KOPT-K1 (cell line): ENCODE data around the gene UPF1.
"Not testable (repeated sequence)": the region's sequence is repeated elsewhere in the genome, so short reads cannot be mapped to it uniquely, and the experiment has no call there.

Source experiments
- H3K27ac ChIP-seq: fragments of 200-600 bp; sonication (generic); 2 replicates; pipeline ENCODE4 v1.5.1; 2016; ENCODE audit warnings: antibody characterized with exemption, mild to moderate bottlenecking, low read depth, low read length; ENCODE audit not compliant: poor library complexity, severe bottlenecking
- H3K36me3 ChIP-seq: fragments of 200-600 bp; sonication (generic); 2 replicates; pipeline ENCODE4 v1.5.1; 2017; ENCODE audit warnings: antibody characterized with exemption, mild to moderate bottlenecking, low read length, moderate library complexity; ENCODE audit not compliant: insufficient read depth
- H3K9me3 ChIP-seq: fragments of 200-600 bp; sonication (generic); 2 replicates; pipeline ENCODE4 v1.5.1; 2017; ENCODE audit warnings: antibody characterized with exemption, low read length, mild to moderate bottlenecking; ENCODE audit not compliant: insufficient read depth, poor library complexity, severe bottlenecking

UPF1 gene

DNA sequence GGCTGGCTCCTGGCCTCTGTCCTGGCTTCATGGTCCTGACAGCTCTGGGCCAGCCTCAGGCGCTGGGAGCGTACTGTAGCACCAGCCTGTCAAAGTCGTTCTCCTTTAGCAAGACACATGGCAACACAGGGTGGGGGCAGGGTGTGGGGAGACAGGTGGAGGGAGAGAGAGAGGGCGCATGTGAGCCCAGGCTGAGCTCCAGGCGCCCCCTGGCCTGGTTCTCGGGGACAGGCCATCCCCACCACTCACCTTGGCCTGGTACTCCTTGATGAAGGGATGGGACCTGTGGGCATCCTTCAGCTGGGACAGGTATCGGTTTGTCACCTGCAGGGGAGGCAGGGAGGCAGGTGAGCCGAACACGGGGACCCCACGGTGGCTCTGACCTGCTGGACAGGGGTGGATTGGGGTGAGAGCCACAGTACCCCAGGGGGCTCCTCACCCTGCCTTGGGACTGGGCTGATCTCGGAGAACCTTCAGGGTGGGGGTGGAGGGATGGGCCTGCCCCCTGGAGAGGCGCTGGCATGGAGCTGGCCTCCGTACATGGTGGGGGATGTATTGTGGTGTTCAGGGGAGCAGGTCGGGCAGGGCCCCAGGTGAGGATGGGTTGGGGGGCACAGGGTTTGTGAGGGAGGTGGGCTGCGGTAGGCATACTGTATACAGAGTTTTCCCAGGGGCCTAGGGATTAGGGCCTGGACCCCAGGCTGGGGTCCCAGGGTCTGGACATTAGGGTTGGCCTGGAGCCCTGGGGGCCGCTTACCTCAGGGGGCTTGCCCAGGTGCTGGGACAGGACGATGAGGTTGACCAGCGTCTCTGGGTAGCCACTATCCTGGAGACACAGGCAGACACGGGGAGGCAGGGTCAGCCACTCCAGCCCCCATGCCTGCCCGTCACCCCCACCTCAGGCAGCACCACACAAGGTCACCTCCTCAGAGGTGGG lies 68.1 kb downstream of the UPF1 start:
- H3K27ac ChIP-seq, result no peak overlapping the region
- H3K36me3 ChIP-seq, result peaks cover 56% of the 10 kb centered on the region

DNA sequence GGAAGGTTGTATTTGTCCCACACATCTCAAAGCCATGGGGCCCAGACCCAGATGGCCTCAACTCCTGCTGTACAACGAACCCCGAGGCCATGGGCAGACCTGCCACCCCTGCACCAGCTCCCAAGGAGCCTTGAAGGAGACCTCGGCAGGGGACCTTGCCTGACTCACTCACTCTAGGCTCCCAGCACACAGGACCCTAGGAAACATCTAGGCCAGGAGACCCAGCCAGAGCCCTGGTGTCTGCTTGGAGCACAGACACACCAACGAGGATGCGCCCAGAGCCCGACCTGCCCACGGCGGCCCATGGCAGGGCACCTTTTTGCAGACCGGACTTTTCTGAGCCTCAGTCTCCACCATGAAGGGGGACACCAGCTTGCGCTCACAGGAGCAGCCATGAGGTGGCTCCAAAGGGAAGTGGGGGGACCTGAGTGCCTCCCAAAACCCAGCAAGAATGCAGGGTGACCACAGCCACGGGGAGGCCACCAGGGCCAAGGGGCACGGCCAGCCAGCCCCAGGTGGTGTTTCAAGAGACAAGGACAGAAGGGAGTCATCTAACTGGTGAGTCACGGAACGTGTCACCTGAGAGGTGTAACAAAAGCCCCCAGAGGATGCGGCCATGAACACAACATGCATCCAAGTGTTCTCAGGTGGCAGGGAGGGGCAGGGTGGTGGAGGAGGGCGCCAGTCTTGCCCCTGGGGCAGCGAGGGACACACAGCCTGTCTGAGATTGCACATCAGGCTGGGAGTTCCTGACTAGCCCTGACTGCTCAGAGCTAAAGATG lies 69.1 kb downstream of the UPF1 start:
- no peaks in the 10 kb centered on the region for H3K9me3 ChIP-seq
- no peak overlapping the region for H3K27ac ChIP-seq
- peaks cover 66% of the 10 kb centered on the region for H3K36me3 ChIP-seq

More for the DNA sequence above, 68.1 kb downstream of the UPF1 start:
- no peaks in the 10 kb centered on the region for H3K9me3 ChIP-seq

DNA sequence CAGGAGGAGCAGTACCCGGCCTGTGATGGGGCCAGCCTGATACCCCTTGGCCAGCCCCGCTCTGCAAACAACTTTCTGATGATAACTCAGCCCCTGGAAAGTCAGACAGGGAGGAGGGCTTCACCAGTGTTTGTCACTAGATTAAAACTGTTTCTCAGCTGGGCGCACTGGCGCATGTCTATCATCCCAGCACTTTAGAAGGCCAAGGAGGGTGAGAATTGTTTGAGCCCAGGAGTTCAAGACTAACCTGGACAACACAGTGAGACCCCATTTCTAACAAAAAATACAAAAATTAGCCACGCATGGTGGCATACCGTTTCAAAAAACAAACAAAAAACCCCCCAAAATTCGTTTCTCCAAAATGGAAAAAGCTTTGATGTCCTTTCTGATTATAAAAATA lies 69.7 kb downstream of the UPF1 start:
- Histone ChIP-seq H3K9me3 (no peaks in the 10 kb centered on the region), H3K27ac (no peak overlapping the region), H3K36me3 (peaks cover 72% of the 10 kb centered on the region)

DNA sequence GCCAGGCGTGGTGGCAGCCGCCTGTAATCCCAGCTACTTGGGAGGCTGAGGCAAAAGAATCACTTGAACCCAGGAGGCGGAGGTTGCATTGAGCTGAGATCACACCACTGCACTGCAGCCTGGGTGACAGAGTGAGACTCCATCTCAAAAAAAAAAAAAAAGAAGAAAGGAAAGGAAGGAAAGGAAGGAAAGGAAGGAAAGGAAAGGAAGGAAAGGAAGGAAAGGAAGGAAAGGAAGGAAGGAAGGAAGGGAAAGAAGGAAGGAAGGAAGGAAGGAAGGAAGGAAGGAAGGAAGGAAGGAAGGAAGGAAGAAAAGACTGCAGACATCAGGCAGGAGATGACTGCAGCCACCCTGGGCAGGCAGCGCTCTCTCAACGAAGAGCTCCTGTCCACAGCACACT lies 70.8 kb downstream of the UPF1 start:
- not testable (repeated sequence) for H3K9me3 ChIP-seq, H3K27ac ChIP-seq
- H3K36me3 ChIP-seq, result peaks cover 82% of the 10 kb centered on the region

DNA sequence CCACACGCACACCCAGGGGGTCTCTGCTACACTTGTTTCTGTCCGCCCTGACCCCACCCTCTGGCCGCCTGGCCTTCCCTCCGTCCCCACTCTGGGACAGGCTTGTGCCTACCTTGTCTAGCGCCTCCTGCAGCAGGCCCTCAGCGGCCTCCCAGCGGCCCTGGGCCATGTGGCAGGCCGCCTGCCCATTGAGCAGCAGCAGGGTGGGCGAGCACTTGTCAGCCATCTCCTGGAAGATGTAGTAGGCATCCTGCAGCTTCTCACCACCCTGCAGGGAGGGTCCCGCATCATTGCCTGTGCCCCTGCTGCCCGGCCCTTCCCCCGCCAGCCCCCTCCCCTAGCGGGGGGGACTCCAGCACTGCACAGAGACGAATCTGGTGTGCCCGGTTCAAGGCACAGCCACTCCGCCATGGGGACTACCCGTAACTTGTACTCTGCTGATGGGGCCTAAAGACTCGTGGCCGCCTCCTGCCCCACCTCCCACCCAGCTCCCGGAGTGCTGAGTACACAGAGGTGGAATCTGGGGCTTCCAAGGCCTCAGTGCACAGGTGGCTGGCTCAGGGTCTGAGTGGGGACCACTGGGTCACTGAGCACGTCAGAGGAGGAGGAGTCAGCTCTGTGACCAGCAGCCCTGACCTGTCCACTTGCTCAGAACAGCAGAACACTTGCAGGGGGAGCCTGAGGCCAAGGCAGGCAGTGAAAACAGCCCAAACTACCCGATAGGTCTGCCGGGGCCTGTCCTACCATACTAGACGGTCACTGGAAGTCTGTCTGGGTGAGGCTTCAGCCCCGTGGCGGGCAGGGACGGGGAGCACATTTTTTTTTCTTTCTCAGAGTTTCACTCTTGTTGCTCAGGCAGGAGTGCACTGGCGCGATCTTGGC lies 71.6 kb downstream of the UPF1 start:
- Histone ChIP-seq H3K36me3 (peaks cover 90% of the 10 kb centered on the region), H3K9me3 (no peaks in the 10 kb centered on the region), H3K27ac (no peak overlapping the region)

DNA sequence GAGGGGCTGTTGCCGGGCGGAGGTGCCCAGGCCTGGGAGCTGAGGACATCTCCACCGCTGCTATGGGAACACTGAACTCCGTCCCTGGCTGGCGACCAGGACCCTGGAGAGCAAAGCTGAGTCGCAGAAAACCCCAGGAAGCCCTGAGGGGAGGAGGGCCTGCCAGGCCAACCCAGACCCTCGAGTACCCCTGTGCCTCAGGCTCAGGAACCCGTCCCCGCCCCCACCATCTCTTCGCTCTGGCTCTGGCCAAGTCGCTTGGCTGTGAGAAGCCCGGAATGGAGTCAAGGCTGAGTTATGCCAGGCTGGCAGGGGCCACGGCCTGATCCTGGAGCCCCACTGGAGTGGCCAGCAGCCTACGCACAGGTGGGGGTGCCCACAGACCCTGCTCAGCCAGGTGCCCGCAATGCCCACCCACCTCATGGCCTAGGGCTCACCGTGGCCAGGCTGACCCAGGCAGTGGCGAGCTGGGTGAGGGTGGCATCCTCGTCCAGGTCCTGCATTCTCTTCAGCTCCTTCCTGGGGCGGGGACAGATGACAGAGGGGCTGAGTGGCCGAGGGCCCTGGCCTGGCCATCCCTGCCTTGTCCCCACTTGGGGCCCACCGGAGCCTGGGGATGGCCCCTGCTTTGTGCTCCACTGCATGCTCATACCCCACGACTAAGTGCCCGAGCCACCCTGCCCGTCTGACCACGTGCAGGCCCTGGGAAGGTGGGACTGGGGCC lies 72.7 kb downstream of the UPF1 start:
- Histone ChIP-seq H3K9me3 (no peaks in the 10 kb centered on the region), H3K36me3 (peaks cover 91% of the 10 kb centered on the region), H3K27ac (no peak overlapping the region)

DNA sequence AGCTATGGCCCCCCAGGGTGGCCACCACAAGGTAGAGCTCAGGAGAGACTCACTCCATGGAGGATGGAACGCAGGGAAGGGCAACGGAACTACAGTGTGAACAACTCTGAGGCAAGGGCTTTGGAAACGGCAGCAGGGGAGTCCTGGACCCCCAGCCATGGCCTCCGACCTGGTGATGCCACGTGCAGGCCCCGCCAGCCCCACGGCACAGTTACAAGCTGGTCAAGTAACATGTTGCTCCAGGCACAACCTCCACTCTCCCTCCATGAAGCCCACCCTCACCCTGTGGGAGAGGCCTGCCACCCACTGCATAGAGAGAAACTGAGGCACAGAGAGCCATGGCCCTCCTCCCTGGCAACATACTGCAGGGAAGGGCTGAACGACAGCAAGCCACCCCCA lies 73.3 kb downstream of the UPF1 start:
- Histone ChIP-seq H3K36me3 (peaks cover 91% of the 10 kb centered on the region), H3K9me3 (no peaks in the 10 kb centered on the region), H3K27ac (no peak overlapping the region)

DNA sequence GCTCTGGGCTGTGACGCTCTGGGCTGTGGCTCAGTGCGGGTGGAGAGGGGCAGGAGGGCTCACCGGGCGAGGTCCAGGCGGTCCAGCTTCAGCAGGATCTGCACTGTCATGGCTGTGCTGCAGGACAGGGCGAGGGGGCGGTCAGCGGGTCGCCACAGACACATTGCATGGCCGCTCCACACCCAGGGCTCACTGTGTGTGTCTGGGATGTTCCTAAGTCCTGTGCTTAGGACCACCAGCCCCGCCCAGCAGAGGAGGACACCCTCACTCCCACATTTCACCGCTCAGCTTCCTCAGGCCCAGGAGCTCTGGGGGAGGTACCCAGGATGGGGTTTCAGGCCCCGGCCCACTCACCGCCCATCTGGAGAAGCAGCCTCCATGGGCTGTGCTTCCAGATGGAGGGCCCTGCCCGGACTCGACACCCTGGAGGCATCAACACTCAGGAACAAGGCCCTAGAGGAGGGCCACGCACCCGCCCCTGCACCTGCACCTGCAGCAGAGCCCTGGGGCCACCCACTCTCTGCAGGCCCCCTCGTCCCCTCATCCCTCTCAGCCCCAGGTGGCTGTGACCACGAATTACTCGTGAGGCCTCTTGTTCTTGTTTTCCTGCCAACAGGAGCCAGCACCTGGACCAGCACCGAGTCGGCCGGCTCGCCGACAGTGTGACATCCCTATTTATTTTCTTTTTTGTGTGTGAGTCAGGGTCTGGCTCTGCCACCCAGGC lies 73.9 kb downstream of the UPF1 start:
- no peak overlapping the region for H3K27ac ChIP-seq
- H3K36me3 ChIP-seq, result peaks cover 91% of the 10 kb centered on the region
- no peaks in the 10 kb centered on the region for H3K9me3 ChIP-seq

DNA sequence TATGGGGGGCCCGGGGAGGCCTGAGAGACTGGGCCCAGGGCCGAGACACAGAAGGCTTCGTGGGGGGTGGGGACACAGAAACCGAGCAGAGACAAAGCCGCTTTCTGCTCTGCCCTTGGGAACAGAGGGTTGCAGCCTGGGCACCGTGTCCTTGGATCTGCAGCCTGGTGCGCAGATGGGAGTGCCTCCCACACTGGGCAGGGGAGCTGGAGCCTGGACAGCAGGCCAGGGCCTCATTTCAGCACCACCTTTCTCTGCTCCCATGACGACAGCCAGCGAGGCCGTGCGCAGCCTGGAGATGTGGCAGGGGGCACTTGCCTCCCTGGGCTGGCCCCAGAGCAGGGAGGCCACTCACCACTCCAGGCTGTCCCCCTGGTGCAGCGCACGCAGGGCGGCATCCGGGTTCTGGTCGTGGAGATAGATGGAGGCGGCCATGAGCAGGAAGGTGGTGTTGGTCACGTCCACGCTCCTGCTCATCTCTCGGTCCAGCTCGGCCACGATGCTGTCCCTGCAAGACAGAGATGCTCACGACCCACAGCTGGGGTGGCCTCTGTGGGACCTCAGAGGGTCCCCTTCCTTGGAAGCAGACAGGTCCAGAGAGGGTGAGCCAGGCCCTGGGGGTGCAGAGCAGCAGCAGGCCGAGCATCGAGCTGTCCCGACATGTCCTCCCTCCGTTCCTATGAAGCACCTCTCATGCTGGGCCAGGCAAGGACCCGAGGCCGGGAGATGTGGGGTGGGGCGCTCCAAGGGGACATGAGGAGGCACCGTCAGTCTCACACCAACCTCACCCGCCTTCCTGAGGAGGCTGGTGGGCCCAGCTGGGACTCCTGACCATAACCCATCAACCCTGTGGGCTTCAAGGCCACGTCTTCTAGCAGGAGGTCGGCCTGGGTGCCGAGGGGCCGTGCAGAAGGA lies 75.1 kb downstream of the UPF1 start:
- H3K36me3 ChIP-seq, result peaks cover 89% of the 10 kb centered on the region
- no peaks in the 10 kb centered on the region for H3K9me3 ChIP-seq
- no peak overlapping the region for H3K27ac ChIP-seq

DNA sequence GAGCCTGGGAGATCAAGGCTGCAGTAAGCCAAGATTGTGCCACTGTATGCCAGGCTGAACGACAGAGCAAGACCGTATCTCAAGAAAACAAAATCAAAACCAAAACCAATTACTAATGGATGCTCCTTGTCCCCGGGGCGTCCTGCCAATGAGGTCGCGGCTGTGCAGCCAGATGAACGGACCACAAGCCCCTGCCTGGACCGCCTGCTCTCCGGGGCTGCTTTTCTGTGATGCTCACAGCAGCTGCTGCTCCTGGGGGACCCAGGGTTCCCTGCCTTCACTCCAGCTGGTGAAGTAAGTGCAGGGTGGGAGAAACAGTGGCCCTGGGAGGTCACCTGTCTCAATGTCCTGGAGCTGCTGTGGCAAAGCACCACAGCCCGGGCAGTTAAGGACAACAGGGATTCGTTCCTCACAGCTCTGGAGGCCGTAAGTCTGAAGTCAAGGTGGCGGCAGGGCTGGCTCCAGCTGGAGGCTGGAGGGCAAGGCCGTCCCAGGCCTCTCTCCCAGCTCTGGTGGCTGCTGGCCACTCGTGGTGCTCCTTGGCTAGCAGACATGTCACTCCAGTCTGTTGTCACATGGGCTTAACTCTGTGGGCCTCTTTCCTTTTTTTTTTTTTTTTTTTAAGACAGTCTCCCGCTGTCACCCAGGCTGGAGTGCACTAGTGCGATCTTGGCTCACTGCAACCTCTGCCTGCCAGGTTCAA lies 77.3 kb downstream of the UPF1 start:
- Histone ChIP-seq H3K27ac (no peak overlapping the region), H3K9me3 (no peaks in the 10 kb centered on the region), H3K36me3 (peaks cover 95% of the 10 kb centered on the region)

DNA sequence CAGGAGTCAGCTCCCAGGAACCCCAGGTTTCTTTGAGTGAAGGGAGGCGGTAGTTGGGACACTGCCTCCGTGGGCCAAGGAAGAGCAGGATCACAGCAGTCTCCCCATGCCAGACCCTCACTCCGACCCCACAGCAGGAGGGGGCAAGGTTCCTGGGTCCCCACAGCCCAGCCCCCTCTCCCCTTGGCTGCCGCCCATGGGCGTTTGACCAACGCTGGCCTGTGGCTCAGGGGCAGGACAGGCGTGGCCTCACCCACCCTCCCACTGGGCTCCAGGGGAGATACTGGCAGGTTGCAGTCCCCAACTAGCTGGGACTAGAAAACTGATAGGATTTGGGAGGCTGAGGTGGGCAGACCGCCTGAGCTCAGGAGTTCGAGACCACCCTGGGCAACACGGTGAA lies 78.3 kb downstream of the UPF1 start:
- no peak overlapping the region for H3K27ac ChIP-seq
- peaks cover 95% of the 10 kb centered on the region for H3K36me3 ChIP-seq
- no peaks in the 10 kb centered on the region for H3K9me3 ChIP-seq

DNA sequence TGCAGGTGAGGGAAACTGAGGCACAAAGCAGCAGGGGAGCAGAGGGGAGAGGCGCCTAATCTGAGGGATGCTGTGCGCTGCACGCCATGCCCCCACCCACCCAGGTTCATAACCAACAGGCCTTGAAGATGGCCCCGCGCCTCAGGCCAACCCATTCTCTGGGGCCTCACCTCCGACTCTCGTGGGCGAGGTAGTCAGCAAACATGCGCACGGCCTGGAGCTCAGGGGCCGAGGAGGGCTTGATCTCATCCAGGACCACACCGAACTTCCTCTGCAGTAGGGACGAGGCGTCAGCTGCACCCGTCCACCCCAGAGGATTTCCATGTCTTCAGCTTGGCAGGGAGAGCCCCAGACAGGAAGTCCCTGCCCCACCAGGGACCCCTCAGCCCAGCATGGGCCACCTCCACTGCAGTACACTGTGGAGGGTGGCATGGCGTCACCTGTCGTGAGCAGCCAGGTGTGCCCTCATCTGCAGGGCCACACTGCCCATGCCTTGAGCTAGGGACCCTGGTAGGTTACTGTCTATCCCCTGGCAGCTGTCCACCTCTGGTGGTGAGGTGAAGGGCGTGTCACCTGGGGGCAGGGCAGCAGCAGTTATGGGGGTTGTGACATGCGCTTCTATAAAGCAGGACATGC lies 79.2 kb downstream of the UPF1 start:
- Histone ChIP-seq H3K27ac (no peak overlapping the region), H3K9me3 (no peaks in the 10 kb centered on the region), H3K36me3 (peaks cover 95% of the 10 kb centered on the region)
